Hepatocyte (in vitro differentiated cells): ENCODE data around the gene EML6.

ENCODE experiments used
- EZH2 ChIP-seq: fragments of 200-600 bp; sonication (generic); IDR thresholded peaks from 2 replicates; pipeline ENCODE4 v1.6.1; 2016; ENCODE audit warnings: antibody characterized with exemption, mild to moderate bottlenecking, borderline replicate concordance
- TF ChIP-seq, protein P1 (sequence below): fragments of 200-600 bp; sonication (generic); IDR thresholded peaks from 2 replicates; pipeline ENCODE4 v1.5.1; 2016; ENCODE audit warnings: antibody characterized with exemption, mild to moderate bottlenecking; ENCODE audit not compliant: poor library complexity

DNA sequence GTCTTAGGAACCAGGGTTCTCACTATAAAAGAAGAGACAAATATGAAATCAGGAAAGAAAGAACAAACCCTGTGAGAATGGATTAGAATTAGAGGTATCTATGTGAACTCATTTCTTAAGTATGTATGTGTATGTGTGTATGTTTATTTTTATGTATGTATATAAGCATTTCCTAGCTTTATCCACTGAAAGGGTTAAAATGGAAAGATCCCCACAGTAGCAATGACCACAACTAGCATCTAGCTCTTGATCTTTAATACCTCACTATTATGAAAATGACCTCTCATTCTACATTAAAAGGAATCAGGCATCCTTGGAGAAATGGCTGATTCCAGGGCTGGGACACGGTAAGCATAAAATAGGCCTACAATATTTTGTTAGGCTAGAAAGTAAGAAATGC lies 295.2 kb downstream of the EML6 start:
- no peak for TF ChIP-seq EZH2
- TF ChIP-seq, protein P1, sequence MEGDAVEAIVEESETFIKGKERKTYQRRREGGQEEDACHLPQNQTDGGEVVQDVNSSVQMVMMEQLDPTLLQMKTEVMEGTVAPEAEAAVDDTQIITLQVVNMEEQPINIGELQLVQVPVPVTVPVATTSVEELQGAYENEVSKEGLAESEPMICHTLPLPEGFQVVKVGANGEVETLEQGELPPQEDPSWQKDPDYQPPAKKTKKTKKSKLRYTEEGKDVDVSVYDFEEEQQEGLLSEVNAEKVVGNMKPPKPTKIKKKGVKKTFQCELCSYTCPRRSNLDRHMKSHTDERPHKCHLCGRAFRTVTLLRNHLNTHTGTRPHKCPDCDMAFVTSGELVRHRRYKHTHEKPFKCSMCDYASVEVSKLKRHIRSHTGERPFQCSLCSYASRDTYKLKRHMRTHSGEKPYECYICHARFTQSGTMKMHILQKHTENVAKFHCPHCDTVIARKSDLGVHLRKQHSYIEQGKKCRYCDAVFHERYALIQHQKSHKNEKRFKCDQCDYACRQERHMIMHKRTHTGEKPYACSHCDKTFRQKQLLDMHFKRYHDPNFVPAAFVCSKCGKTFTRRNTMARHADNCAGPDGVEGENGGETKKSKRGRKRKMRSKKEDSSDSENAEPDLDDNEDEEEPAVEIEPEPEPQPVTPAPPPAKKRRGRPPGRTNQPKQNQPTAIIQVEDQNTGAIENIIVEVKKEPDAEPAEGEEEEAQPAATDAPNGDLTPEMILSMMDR = no peak
